Mucosa of descending colon (tissue), 3 donors: ENCODE results near the gene NRCAM. TPM values are rescaled to one million over a fixed set of nuclear protein-coding genes. Genes with fewer than 3 reads are reported as not detected.

Experiments used
- ATAC-seq: fragments of 200-7000 bp; cut with Tn5 transposase; one replicate; pipeline ENCODE4 v1.9.1; 2020; ENCODE audit warnings: mild to moderate bottlenecking, moderate library complexity
- DNase-seq, 3 donors: peaks; one replicate each; pipeline ENCODE4 v3.0.0-alpha.2; 2020
- H3K36me3 ChIP-seq: fragments of 200-600 bp; one replicate; pipeline ENCODE4 v1.8.0; 2021; ENCODE audit warnings: low read depth, mild to moderate bottlenecking
- H3K4me1 ChIP-seq: fragments of 200-600 bp; one replicate; pipeline ENCODE4 v1.8.0; 2021; ENCODE audit warnings: low read depth, mild to moderate bottlenecking
- H3K4me3 ChIP-seq: fragments of 200-600 bp; one replicate; pipeline ENCODE4 v1.8.0; 2021; ENCODE audit warnings: mild to moderate bottlenecking
- H3K9me3 ChIP-seq: fragments of 200-600 bp; one replicate; pipeline ENCODE4 v1.8.0; 2021; ENCODE audit warnings: mild to moderate bottlenecking
- intact Hi-C, 2 donors: fragments of 100-400 bp; cut with DNase I in 1 of 2; cut with micrococcal nuclease in 1 of 2; formaldehyde crosslinking; loops; one replicate each; pipeline versions ENCODE4 v1.11.0 to v1.11.1; 2022; cut with DNase I, micrococcal nuclease
- total RNA-seq, 3 donors: library from RNA; stranded (reverse); fragmentation: NEBNext Ultra II Directional in 2 of 3; extraction: Animal tissue kit (Norgen Biotek cat#: 25700) in 2 of 3; gene quantifications; one replicate each; pipeline versions ENCODE4 v1.2.1 to v1.2.4, GENCODE V29; 2021 to 2023
- TF ChIP-seq, protein P1 (sequence below): fragments of 200-600 bp; IDR thresholded peaks from one replicate; pipeline ENCODE4 v1.8.0; 2022; ENCODE audit warnings: antibody characterized with exemption, mild to moderate bottlenecking
- donor health status: DM: no; HTN: no; CAD: no; lungs with moderate emphysema.
- donor health status: DM: no; HTN: no; CAD: no.
- donor health status: DM: no; HTN: yes; CAD: no.

Gene NRCAM
- total RNA-seq, 3 donors from 2014 or later = 1.0 to 3.4 (median 2.3) TPM

GRCh38 chr7:108205311-108205710 is 250.9 kb downstream of the NRCAM start:
- intact Hi-C loops = no loop called here
- Histone ChIP-seq H3K9me3 (no peaks in the 10 kb centered on the region), H3K36me3 (no peaks in the 10 kb centered on the region), H3K4me1 (no peaks in the 10 kb centered on the region), H3K4me3 (no peak overlapping the region)
- ATAC-seq (no peak), DNase-seq (no peak)
- TF ChIP-seq, protein P1, sequence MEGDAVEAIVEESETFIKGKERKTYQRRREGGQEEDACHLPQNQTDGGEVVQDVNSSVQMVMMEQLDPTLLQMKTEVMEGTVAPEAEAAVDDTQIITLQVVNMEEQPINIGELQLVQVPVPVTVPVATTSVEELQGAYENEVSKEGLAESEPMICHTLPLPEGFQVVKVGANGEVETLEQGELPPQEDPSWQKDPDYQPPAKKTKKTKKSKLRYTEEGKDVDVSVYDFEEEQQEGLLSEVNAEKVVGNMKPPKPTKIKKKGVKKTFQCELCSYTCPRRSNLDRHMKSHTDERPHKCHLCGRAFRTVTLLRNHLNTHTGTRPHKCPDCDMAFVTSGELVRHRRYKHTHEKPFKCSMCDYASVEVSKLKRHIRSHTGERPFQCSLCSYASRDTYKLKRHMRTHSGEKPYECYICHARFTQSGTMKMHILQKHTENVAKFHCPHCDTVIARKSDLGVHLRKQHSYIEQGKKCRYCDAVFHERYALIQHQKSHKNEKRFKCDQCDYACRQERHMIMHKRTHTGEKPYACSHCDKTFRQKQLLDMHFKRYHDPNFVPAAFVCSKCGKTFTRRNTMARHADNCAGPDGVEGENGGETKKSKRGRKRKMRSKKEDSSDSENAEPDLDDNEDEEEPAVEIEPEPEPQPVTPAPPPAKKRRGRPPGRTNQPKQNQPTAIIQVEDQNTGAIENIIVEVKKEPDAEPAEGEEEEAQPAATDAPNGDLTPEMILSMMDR = no peak

DNA sequence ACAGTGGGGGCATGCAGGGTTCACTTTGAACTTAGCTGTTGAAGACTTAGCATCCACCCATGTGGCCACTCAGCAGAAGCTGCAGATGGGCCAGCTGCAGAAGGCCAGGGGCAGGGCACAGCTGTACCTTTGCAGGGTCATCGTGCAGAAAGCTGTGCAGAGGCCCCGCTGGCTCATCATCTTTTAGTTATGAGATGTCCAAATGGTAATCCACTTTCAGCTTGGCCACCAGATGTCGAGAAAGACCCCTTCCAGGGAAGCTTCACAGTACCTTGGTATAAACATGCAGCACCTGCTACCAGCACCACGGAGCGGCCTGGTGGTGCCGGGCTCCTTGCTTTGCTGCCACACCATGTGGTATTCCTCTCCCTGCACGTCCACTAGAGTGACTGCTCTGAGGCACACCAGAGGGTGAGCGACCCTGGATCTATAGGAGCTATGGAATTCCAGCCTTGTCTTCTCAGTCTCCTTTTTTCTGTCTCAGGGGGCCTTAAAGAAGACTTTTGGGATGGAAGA is 251.9 kb downstream of the NRCAM start:
- intact Hi-C loops = no loop called here
- no peak overlapping the region for H3K4me3 ChIP-seq
- H3K4me1 ChIP-seq = no peaks in the 10 kb centered on the region
- DNase-seq = no peak
- TF ChIP-seq, protein P1 = no peak
- no peaks in the 10 kb centered on the region for H3K36me3 ChIP-seq
- no peak for ATAC-seq
- H3K9me3 ChIP-seq = no peaks in the 10 kb centered on the region

DNA sequence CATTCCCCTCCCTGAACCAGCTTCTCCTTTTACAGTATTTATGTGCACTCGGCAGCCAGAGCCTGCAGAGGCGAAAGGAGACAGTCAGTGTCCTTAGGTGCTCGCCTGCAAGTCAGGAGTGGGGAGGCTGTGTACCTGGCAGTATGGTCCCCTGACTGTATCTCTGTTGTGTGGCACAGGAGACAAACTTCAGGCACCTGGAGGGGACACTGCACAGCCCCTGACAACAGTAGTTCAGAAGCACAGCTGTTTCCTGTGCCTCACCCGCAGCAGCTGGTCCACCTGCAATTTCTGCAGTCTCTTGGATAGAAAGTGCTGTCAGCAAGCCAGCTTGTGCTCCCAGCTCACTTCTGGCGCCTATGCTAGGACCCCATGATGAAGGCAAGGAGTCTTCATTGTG is 252.7 kb downstream of the NRCAM start:
- Histone ChIP-seq H3K4me1 (no peaks in the 10 kb centered on the region), H3K9me3 (no peaks in the 10 kb centered on the region), H3K4me3 (no peak overlapping the region), H3K36me3 (no peaks in the 10 kb centered on the region)
- TF ChIP-seq, protein P1 = no peak
- ATAC-seq (no peak), DNase-seq (peak in 1 of 3 donors; percentile 12)
- intact Hi-C loops = no loop called here

DNA sequence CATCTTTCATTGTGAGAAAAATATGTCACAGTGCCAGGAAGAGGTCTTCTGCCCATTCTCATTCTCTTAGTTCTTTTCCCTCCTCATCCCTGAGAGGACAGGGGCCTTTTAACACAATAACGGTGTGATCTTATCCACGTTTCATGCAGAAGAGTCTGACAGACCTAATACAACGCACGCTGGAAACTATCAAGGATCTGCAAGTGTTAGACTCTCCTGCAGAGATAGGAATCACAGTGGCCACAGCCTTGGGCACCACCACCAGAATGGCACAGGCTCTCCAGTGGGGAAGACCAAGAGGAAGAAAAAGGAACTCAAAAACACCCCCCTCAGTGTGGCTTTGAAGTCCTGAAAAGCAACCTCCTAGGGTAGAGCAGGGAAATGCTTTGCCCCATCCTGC is 253.5 kb downstream of the NRCAM start:
- no peaks in the 10 kb centered on the region for H3K4me1 ChIP-seq
- H3K4me3 ChIP-seq = no peak overlapping the region
- no peaks in the 10 kb centered on the region for H3K9me3 ChIP-seq
- TF ChIP-seq, protein P1 = no peak
- DNase-seq (no peak), ATAC-seq (no peak)
- intact Hi-C loops = no loop called here
- H3K36me3 ChIP-seq = no peaks in the 10 kb centered on the region

- H3K36me3 ChIP-seq = no peaks in the 10 kb centered on the region
- intact Hi-C loops = no loop called here
- no peaks in the 10 kb centered on the region for H3K9me3 ChIP-seq
- no peaks in the 10 kb centered on the region for H3K4me1 ChIP-seq
- no peak for ATAC-seq
- TF ChIP-seq, protein P1 = no peak
- no peak overlapping the region for H3K4me3 ChIP-seq
- no peak for DNase-seq
Observed at GRCh38 chr7:108201766-108202165, 254.5 kb downstream of the NRCAM start.

- TF ChIP-seq, protein P1 = no peak
- no peak for DNase-seq
- Histone ChIP-seq H3K4me1 (no peaks in the 10 kb centered on the region), H3K9me3 (no peaks in the 10 kb centered on the region), H3K4me3 (no peak overlapping the region), H3K36me3 (no peaks in the 10 kb centered on the region)
- no peak for ATAC-seq
- intact Hi-C loops = no loop called here
Observed at GRCh38 chr7:108200326-108200725, 255.9 kb downstream of the NRCAM start.
